HepG2 (cell line): ENCODE data around the gene SULT2B1. TPM values are rescaled to one million over a fixed set of nuclear protein-coding genes. Genes with fewer than 3 reads are reported as not detected.

Experiments used
- ATAC-seq: fragments of 200-7000 bp; cut with Tn5 transposase; 3 replicates; pipeline ENCODE4 v1.9.1; 2020; ENCODE audit warnings: mild to moderate bottlenecking, moderate library complexity
- BruUV-seq: library from RNA; stranded (reverse); fragments of 400-500 nt; replicated peaks from 2 replicates; lab custom pipeline; 2021; lab: Mats Ljungman, UMichigan
- CTCF ChIA-PET: fragments of 300-600 bp; formaldehyde crosslinking; extraction: SDS; loops from one replicate; lab custom pipeline; 2021; ENCODE audit warnings: low total read pairs, inconsistent platforms, low intra/inter-chr PET ratio; lab: Yijun Ruan, JAX
- POLR2A ChIA-PET: fragments of 350-600 bp; sonication (Branson Sonifier 250); formaldehyde crosslinking; loops from one replicate; lab custom pipeline; 2020; ENCODE audit warnings: antibody characterized with exemption, inconsistent platforms; lab: Yijun Ruan, JAX
- DNase-seq: peaks from one replicate; pipeline ENCODE4 v3.0.0-alpha.2; 2015; ENCODE audit warnings: low spot score
- FAIRE-seq: peaks from 3 replicates; lab custom pipeline; 2011; peaks lifted over from hg19 to GRCh38; lab: Jason Lieb, UNC
- H2AFZ ChIP-seq: one replicate; pipeline ENCODE4 v1.6.1; 2011; ENCODE audit warnings: low read length, inconsistent platforms
- H3K27ac ChIP-seq: fragments of 300-600 bp; 3 replicates; pipeline ENCODE4 v1.8.0; 2011; ENCODE audit warnings: mixed run types, mild to moderate bottlenecking, mixed read lengths, low read length, inconsistent platforms; ENCODE audit not compliant: insufficient read depth; ENCODE audit errors: extremely low read length
- H3K27me3 ChIP-seq, 2 experiments: fragments of 200-600 bp in 1 of 2; 2 replicates in 1 of 2; 3 replicates in 1 of 2; pipeline versions ENCODE4 v1.6.0 to v1.8.0; 2011; ENCODE audit warnings: low read length in 2 of 2, mild to moderate bottlenecking in 2 of 2, moderate library complexity in 2 of 2, inconsistent platforms in 1 of 2; ENCODE audit not compliant: insufficient read depth in 2 of 2, control insufficient read depth in 1 of 2
- H3K36me3 ChIP-seq, 2 experiments: fragments of 200-600 bp in 1 of 2; replicated peaks in 1 of 2; 2 replicates in 1 of 2; 3 replicates in 1 of 2; pipeline versions ENCODE4 v1.5.1 to v1.8.0; 2011; ENCODE audit warnings: low read length in 2 of 2, inconsistent platforms in 1 of 2; ENCODE audit not compliant: insufficient read depth in 2 of 2, control insufficient read depth in 1 of 2
- H3K4me1 ChIP-seq: 2 replicates; pipeline ENCODE4 v1.5.1; 2012; ENCODE audit warnings: low read length, inconsistent platforms; ENCODE audit not compliant: insufficient read depth
- H3K4me2 ChIP-seq: 2 replicates; pipeline ENCODE4 v1.6.0; 2011; ENCODE audit warnings: low read depth, low read length, inconsistent platforms
- H3K4me3 ChIP-seq, 3 experiments: fragments of 200-600 bp in 1 of 3; sonication (generic), shearing (Covaris generic) in 1 of 3; replicated peaks in 1 of 3; 2 replicates each; pipeline ENCODE4 v1.5.1; 2011 to 2016; ENCODE audit warnings: low read length in 3 of 3, inconsistent platforms in 2 of 3, low read depth in 2 of 3, mild to moderate bottlenecking in 2 of 3, control low read depth in 1 of 3, mixed read lengths in 1 of 3; ENCODE audit not compliant: insufficient read depth in 1 of 3
- H3K79me2 ChIP-seq: one replicate; pipeline ENCODE4 v1.6.1; 2011; ENCODE audit warnings: low read length, inconsistent platforms; ENCODE audit not compliant: insufficient read depth
- H3K9ac ChIP-seq: 2 replicates; pipeline ENCODE4 v1.6.0; 2011; ENCODE audit warnings: mild to moderate bottlenecking, low read depth, low read length, inconsistent platforms; ENCODE audit not compliant: insufficient read depth
- H3K9me3 ChIP-seq: 2 replicates; pipeline ENCODE4 v1.5.1; 2012; ENCODE audit warnings: mild to moderate bottlenecking, low read length
- H4K20me1 ChIP-seq: 2 replicates; pipeline ENCODE4 v1.6.0; 2011; ENCODE audit warnings: inconsistent platforms, mild to moderate bottlenecking, low read length, moderate library complexity; ENCODE audit not compliant: insufficient read depth
- EEA1 ChIP-seq: sonication (generic); formaldehyde crosslinking; IDR thresholded peaks from 2 replicates; pipeline ENCODE4 v1.5.1; 2020; ENCODE audit warnings: mild to moderate bottlenecking, missing genetic modification reagents, borderline replicate concordance
- FOSL1 ChIP-seq: sonication (generic); formaldehyde crosslinking; IDR thresholded peaks from 2 replicates; pipeline ENCODE4 v1.9.0; 2021; ENCODE audit warnings: missing genetic modification reagents, borderline replicate concordance
- PCBP2 ChIP-seq: fragments of 200-400 bp; formaldehyde crosslinking; optimal IDR thresholded peaks from 2 replicates; pipeline ENCODE3; 2018; ENCODE audit warnings: low read length, low read depth; ENCODE audit not compliant: poor library complexity, severe bottlenecking
- RFXANK ChIP-seq: IDR thresholded peaks from 2 replicates; pipeline ENCODE4 v1.6.1; 2016
- SUZ12 ChIP-seq: fragments of 150-350 bp; IDR thresholded peaks from 2 replicates; pipeline ENCODE4 v1.6.1; 2014; ENCODE audit warnings: low read depth, low read length
- ZFY ChIP-seq: sonication (generic); formaldehyde crosslinking; IDR thresholded peaks from 2 replicates; pipeline ENCODE4 v1.4.0; 2020; ENCODE audit warnings: missing genetic modification reagents
- ZMYM3 ChIP-seq: sonication (generic); formaldehyde crosslinking; IDR thresholded peaks from 2 replicates; pipeline ENCODE4 v1.5.1; 2020; ENCODE audit warnings: mild to moderate bottlenecking, missing genetic modification reagents
- ZNF605 ChIP-seq: sonication (generic); formaldehyde crosslinking; IDR thresholded peaks from 2 replicates; pipeline ENCODE4 v1.8.0; 2022; ENCODE audit warnings: mild to moderate bottlenecking, missing genetic modification reagents
- ZNF629 ChIP-seq: sonication (generic); formaldehyde crosslinking; conservative IDR thresholded peaks from 2 replicates; pipeline ENCODE4 v1.5.0; 2020; ENCODE audit warnings: missing genetic modification reagents
- WGBS: methylation state at CpG from one replicate; pipeline ENCODE4 v1.1.6; 2017; ENCODE audit warnings: low lambda C conversion rate; 5-methylcytosine and 5-hydroxymethylcytosine counted together
- in situ Hi-C: cut with HindIII; loops from 2 replicates; pipeline ENCODE4 v1.10.0; 2017; ENCODE audit warnings: low pct_unique_long_range_greater_than_20kb; ENCODE audit not compliant: extremely low pct_ligation_motif_present
- intact Hi-C: fragments of 100-400 bp; cut with micrococcal nuclease; formaldehyde crosslinking; loops from one replicate; pipeline ENCODE4 v1.10.0; 2022; ENCODE audit not compliant: unreplicated experiment
- polyA plus RNA-seq, 8 experiments: library from polyadenylated mRNA; depleted of rRNA in 3 of 8; stranded (reverse) in 7 of 8; unstranded in 1 of 8; fragments of >200 nt; fragmentation: Illumina TruSeq in 4 of 8; extraction: Trizol in 4 of 8; gene quantifications; 2 replicates each; pipeline versions ENCODE4 v1.2.1 to v1.2.3, GENCODE V29; 2011 to 2016; ENCODE audit warnings: low read depth in 4 of 8, missing spikeins in 1 of 8, mixed read lengths in 1 of 8; ENCODE audit not compliant: insufficient read depth in 1 of 8
- total RNA-seq, 5 experiments: library from RNA; depleted of rRNA; stranded (reverse); fragments of >200 nt; fragmentation: Illumina TruSeq; extraction: Trizol; gene quantifications; 2 replicates each; pipeline ENCODE4 v1.2.3, GENCODE V29; 2016; ENCODE audit warnings: low read depth in 1 of 5
- TF ChIP-seq, protein P1 (sequence below): conservative IDR thresholded peaks from 2 replicates; pipeline ENCODE4 v1.6.1; 2018; ENCODE audit warnings: missing genetic modification reagents

The SULT2B1 gene
- total and polyA plus RNA-seq, 2 of the 13 experiments (the other 11 are each of a cell fraction or from before 2014, with no cell fraction given), result 0.13 TPM; not detected in 1

- FAIRE-seq (no peak), DNase-seq (no peak), ATAC-seq (no peak)
- no peak overlapping the region for H3K27ac ChIP-seq
- H3K4me1 ChIP-seq, result peaks cover 19% of the 10 kb centered on the region
- ChIA-PET CTCF (no interaction called here), POLR2A (no interaction called here)
- H3K36me3 ChIP-seq, result no peaks in the 10 kb centered on the region
- H3K9me3 ChIP-seq, result no peaks in the 10 kb centered on the region
- BruUV-seq, result no TSS peak
- in situ Hi-C loops (no loop called here), intact Hi-C loops (no loop called here)
- no peak overlapping the region for H3K4me3 ChIP-seq
- no peak overlapping the region for H2AFZ ChIP-seq
- no peaks in the 10 kb centered on the region for H4K20me1 ChIP-seq
- H3K27me3 ChIP-seq, result peaks cover 0 to 12% of the 10 kb centered on the region in 2 experiments; a peak in 2 of 5 replicates
- no peak overlapping the region for H3K4me2 ChIP-seq
- no peak overlapping the region for H3K9ac ChIP-seq
- H3K79me2 ChIP-seq, result no peaks in the 10 kb centered on the region
- 94% methylated on average over 26 of the region's 39 CpGs for WGBS
- TF ChIP-seq RFXANK (no peak), ZNF605 (CRISPR knock-in tag) (no peak), PCBP2 (no peak), FOSL1 (CRISPR knock-in tag) (no peak), ZFY (CRISPR knock-in tag) (no peak), EEA1 (CRISPR knock-in tag) (no peak)
- TF ChIP-seq, protein P1, sequence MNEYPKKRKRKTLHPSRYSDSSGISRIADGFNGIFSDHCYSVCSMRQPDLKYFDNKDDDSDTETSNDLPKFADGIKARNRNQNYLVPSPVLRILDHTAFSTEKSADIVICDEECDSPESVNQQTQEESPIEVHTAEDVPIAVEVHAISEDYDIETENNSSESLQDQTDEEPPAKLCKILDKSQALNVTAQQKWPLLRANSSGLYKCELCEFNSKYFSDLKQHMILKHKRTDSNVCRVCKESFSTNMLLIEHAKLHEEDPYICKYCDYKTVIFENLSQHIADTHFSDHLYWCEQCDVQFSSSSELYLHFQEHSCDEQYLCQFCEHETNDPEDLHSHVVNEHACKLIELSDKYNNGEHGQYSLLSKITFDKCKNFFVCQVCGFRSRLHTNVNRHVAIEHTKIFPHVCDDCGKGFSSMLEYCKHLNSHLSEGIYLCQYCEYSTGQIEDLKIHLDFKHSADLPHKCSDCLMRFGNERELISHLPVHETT (CRISPR knock-in tag), result no peak
Measured at GRCh38 chr19:48603449-48603848, 51.5 kb downstream of the SULT2B1 start.

GRCh38 chr19:48603850-48604249 lies 51.9 kb downstream of the SULT2B1 start:
- in situ Hi-C loops (no loop called here), intact Hi-C loops (no loop called here)
- Histone ChIP-seq H3K79me2 (no peaks in the 10 kb centered on the region), H3K4me3 (no peak overlapping the region), H2AFZ (no peak overlapping the region), H3K36me3 (no peaks in the 10 kb centered on the region), H3K4me2 (no peak overlapping the region), H3K9ac (no peak overlapping the region), H3K4me1 (peaks cover 23% of the 10 kb centered on the region), H3K27me3 (peaks cover 0 to 8% of the 10 kb centered on the region in 2 experiments; a peak in 2 of 5 replicates), H3K27ac (no peak overlapping the region), H3K9me3 (no peaks in the 10 kb centered on the region), H4K20me1 (no peaks in the 10 kb centered on the region)
- BruUV-seq, result no TSS peak
- DNase-seq, result no peak
- 51% methylated on average over 8 of the region's 9 CpGs for WGBS
- ChIA-PET CTCF (no interaction called here), POLR2A (no interaction called here)
- TF ChIP-seq SUZ12, result no peak
- peak; percentile 53 for TF ChIP-seq ZMYM3 (CRISPR knock-in tag)
- peak; percentile 90 for TF ChIP-seq ZNF629 (CRISPR knock-in tag)
- no peak for ATAC-seq
- FAIRE-seq, result no peak
